Measurements from ENCODE around the gene CNBP. TPM values are rescaled to one million over a fixed set of nuclear protein-coding genes. Genes with fewer than 3 reads are reported as not detected.

Gene CNBP
- polyA plus RNA-seq, 1 experiment = 305 TPM

GRCh38 chr3:129121016-129121791 lies 62.5 kb downstream of the CNBP start:
- DNase-seq (ENCODE audit: low read depth, low spot score) = no peak
- Histone ChIP-seq H3K27me3 (ENCODE audit: control insufficient read depth, insufficient read depth, low read length) (no peaks in the 10 kb centered on the region), H3K27ac (ENCODE audit: low read depth, low read length) (peak overlapping the region; percentile 70), H3K4me3 (ENCODE audit: low read depth, low read length) (peak overlapping the region; percentile 84), H3K9me3 (ENCODE audit: control insufficient read depth, insufficient read depth, low read length) (no peaks in the 10 kb centered on the region; the same call in 1 of the 2 replicates)
- POLR2A ChIA-PET = interaction anchor here (0.5 to 1.1 kb wide), 9 partner anchors 35 to 441 kb away, joined by 3 to 14 read pairs (median 3); partner anchors contain the start of gene COPG1
- TF ChIP-seq CTCF (IDR thresholded peaks at IDR 0.05; ENCODE audit: low read depth, low read length) = no peak
- CTCF ChIA-PET = interaction anchor here (0.8 to 7.0 kb wide), 6 partner anchors 22 to 150 kb away, joined by 3 to 84 read pairs (median 6); no protein-coding TSS in a partner anchor

- TF ChIP-seq CTCF (IDR thresholded peaks at IDR 0.05; ENCODE audit: low read depth, low read length) = 0 out of 2 replicates have a peak, but pooled peaks have one; percentile 29
- Histone ChIP-seq H3K4me3 (ENCODE audit: low read depth, low read length) (peak overlapping the region; percentile 84), H3K27ac (ENCODE audit: low read depth, low read length) (peak overlapping the region; percentile 70), H3K9me3 (ENCODE audit: control insufficient read depth, insufficient read depth, low read length) (no peaks in the 10 kb centered on the region; the same call in 1 of the 2 replicates), H3K27me3 (ENCODE audit: control insufficient read depth, insufficient read depth, low read length) (no peaks in the 10 kb centered on the region)
- ChIA-PET POLR2A (interaction anchor here (0.5 to 0.7 kb wide), 2 partner anchors 11 to 512 kb away, joined by 3 read pairs; no protein-coding TSS in a partner anchor), CTCF (interaction anchor here (1.0 to 7.0 kb wide), 5 partner anchors 42 to 149 kb away, joined by 3 to 84 read pairs (median 9); no protein-coding TSS in a partner anchor)
- peak; percentile 55 for DNase-seq (ENCODE audit: low read depth, low spot score)
Observed at GRCh38 chr3:129120254-129121004, 63.3 kb downstream of the CNBP start.

GRCh38 chr3:129119365-129120100 lies 64.2 kb downstream of the CNBP start:
- ChIA-PET POLR2A (interaction anchor here (0.5 to 0.8 kb wide), 2 partner anchors 511 to 514 kb away, joined by 3 read pairs; no protein-coding TSS in a partner anchor), CTCF (interaction anchor here (0.7 to 7.0 kb wide), 7 partner anchors 43 to 148 kb away, joined by 3 to 84 read pairs (median 5); no protein-coding TSS in a partner anchor)
- Histone ChIP-seq H3K27ac (ENCODE audit: low read depth, low read length) (peak overlapping the region; percentile 70), H3K4me3 (ENCODE audit: low read depth, low read length) (peak overlapping the region; percentile 84), H3K9me3 (ENCODE audit: control insufficient read depth, insufficient read depth, low read length) (no peaks in the 10 kb centered on the region; the same call in 1 of the 2 replicates), H3K27me3 (ENCODE audit: control insufficient read depth, insufficient read depth, low read length) (no peaks in the 10 kb centered on the region)
- no peak for TF ChIP-seq CTCF (IDR thresholded peaks at IDR 0.05; ENCODE audit: low read depth, low read length)
- no peak for DNase-seq (ENCODE audit: low read depth, low spot score)

- ChIA-PET CTCF (interaction anchor here (0.7 to 7.0 kb wide), 4 partner anchors 44 to 148 kb away, joined by 3 to 84 read pairs (median 4); no protein-coding TSS in a partner anchor), POLR2A (interaction anchor here (0.5 to 0.8 kb wide), 2 partner anchors 50 to 515 kb away, joined by 3 read pairs; no protein-coding TSS in a partner anchor)
- H3K27ac ChIP-seq (ENCODE audit: low read depth, low read length) = no peak overlapping the region
- H3K4me3 ChIP-seq (ENCODE audit: low read depth, low read length) = peak overlapping the region; percentile 84
- no peaks in the 10 kb centered on the region for H3K27me3 ChIP-seq (ENCODE audit: control insufficient read depth, insufficient read depth, low read length)
- H3K9me3 ChIP-seq (ENCODE audit: control insufficient read depth, insufficient read depth, low read length) = no peaks in the 10 kb centered on the region; the same call in 1 of the 2 replicates
- no peak for DNase-seq (ENCODE audit: low read depth, low spot score)
- TF ChIP-seq CTCF (IDR thresholded peaks at IDR 0.05; ENCODE audit: low read depth, low read length) = no peak
Observed at GRCh38 chr3:129118745-129119144, 65.0 kb downstream of the CNBP start.

Small RNA genes within 50 kb of the gene (small RNA-seq; reads per million reads assigned to genes)
- not detected for gene RPS27P12 (ENCODE audit: insufficient read length, low read depth)

Other genes with a start within 250 kb of the CNBP start
- 0.10 TPM in 1 of 2 replicates, not detected in the other for gene CFAP92, start 189.8 kb downstream of the CNBP start, polyA plus RNA-seq (2011; rRNA removed)
- 0.27 and 0.35 TPM in 2 replicates for gene EFCC1, start 182.6 kb downstream of the CNBP start, polyA plus RNA-seq (2011; rRNA removed)
- not detected in 2 replicates for gene GP9, start 123.1 kb downstream of the CNBP start, polyA plus RNA-seq (2011; rRNA removed)
- gene RAB43, start 62.1 kb downstream of the CNBP start, polyA plus RNA-seq (2011; rRNA removed) = 6.9 and 14.6 TPM in 2 replicates
- 29.7 and 34.3 TPM in 2 replicates for gene ISY1, start 22.8 kb downstream of the CNBP start, polyA plus RNA-seq (2011; rRNA removed)
- gene COPG1, start 65.7 kb upstream of the CNBP start, polyA plus RNA-seq (2011; rRNA removed) = 229 and 231 TPM in 2 replicates
- 19.9 and 22.6 TPM in 2 replicates for gene HMCES, start 95.0 kb upstream of the CNBP start, polyA plus RNA-seq (2011; rRNA removed)
- 0.07 and 0.19 TPM in 2 replicates for gene EFCAB12, start 244.7 kb upstream of the CNBP start, polyA plus RNA-seq (2011; rRNA removed)

Measured in AG04450 (cell line).